Activated CD8-positive, alpha-beta T cell treated with anti-CD3 and anti-CD28 coated beads, Interleukin-2, amount 10 ng/mL, durations not matched to agents 7 days and 5 days (primary cell): ENCODE measurements around the gene PHOX2A. TPM values are rescaled to one million over a fixed set of nuclear protein-coding genes. Genes with fewer than 3 reads are reported as not detected.

Experiments
- ATAC-seq: fragments of 150-1000 bp; cut with Tn5 transposase; one replicate; pipeline ENCODE4 v1.10.0; 2021; ENCODE audit warnings: moderate library complexity
- CTCF ChIA-PET: fragments of 350-600 bp; sonication (Branson Sonifier 250); formaldehyde crosslinking; loops from one replicate; lab custom pipeline; 2021; ENCODE audit warnings: antibody characterized with exemption; lab: Charles Lee
- POLR2A ChIA-PET: fragments of 350-600 bp; sonication (Branson Sonifier 250); formaldehyde crosslinking; loops from one replicate; lab custom pipeline; 2021; ENCODE audit warnings: antibody characterized with exemption; lab: Charles Lee
- DNase-seq: peaks from one replicate; pipeline ENCODE4 v3.0.0-alpha.2; 2020
- H3K27ac Mint-ChIP-seq: one replicate; pipeline ENCODE4 v1.8.0; 2021; ENCODE audit warnings: mild to moderate bottlenecking, mixed read lengths
- H3K27me3 Mint-ChIP-seq: one replicate; pipeline ENCODE4 v1.8.0; 2021; ENCODE audit warnings: low read depth, mixed read lengths
- H3K36me3 Mint-ChIP-seq: one replicate; pipeline ENCODE4 v1.8.0; 2021; ENCODE audit warnings: low read depth, mixed read lengths
- H3K4me1 Mint-ChIP-seq: one replicate; pipeline ENCODE4 v1.8.0; 2021; ENCODE audit warnings: low read depth, mixed read lengths
- H3K4me3 Mint-ChIP-seq: one replicate; pipeline ENCODE4 v1.8.0; 2021; ENCODE audit warnings: mild to moderate bottlenecking, mixed read lengths
- H3K9me3 Mint-ChIP-seq: one replicate; pipeline ENCODE4 v1.8.0; 2022; ENCODE audit warnings: mixed read lengths; ENCODE audit not compliant: insufficient read depth
- total RNA-seq, 2 experiments: library from RNA; stranded (reverse); gene quantifications; one replicate each; pipeline ENCODE4 v1.2.3, GENCODE V29; 2021

The PHOX2A gene
- total RNA-seq, 2 experiments from 2014 or later = not detected

- Mint-ChIP-seq H3K4me3 (no peak overlapping the region), H3K9me3 (no peaks in the 10 kb centered on the region), H3K36me3 (peaks cover 25% of the 10 kb centered on the region), H3K27ac (no peak overlapping the region), H3K4me1 (peaks cover 20% of the 10 kb centered on the region), H3K27me3 (peaks cover 35% of the 10 kb centered on the region)
- POLR2A ChIA-PET = no interaction called here
- DNase-seq (peak; percentile 58), ATAC-seq (peak; percentile 55)
- CTCF ChIA-PET = interaction anchor here (0.6 to 4.0 kb wide), 13 partner anchors 11 to 467 kb away, joined by 3 to 21 read pairs (median 3); partner anchors contain the start of genes CLPB and INPPL1
Observed at GRCh38 chr11:72238040-72238450, 5.9 kb downstream of the PHOX2A start.

- Mint-ChIP-seq H3K9me3 (no peaks in the 10 kb centered on the region), H3K4me3 (no peak overlapping the region), H3K36me3 (peaks cover 31% of the 10 kb centered on the region), H3K27me3 (peaks cover 29% of the 10 kb centered on the region), H3K4me1 (peaks cover 20% of the 10 kb centered on the region), H3K27ac (no peak overlapping the region)
- DNase-seq (no peak), ATAC-seq (no peak)
- ChIA-PET POLR2A (interaction anchor here (0.5 kb wide), 1 partner anchor 378 kb away, joined by 3 read pairs; no protein-coding TSS in a partner anchor), CTCF (interaction anchor here (0.6 to 4.0 kb wide), 16 partner anchors 11 to 468 kb away, joined by 3 to 21 read pairs (median 3); partner anchors contain the start of genes CLPB and INPPL1)
Observed at GRCh38 chr11:72237112-72237931, 6.7 kb downstream of the PHOX2A start.

GRCh38 chr11:72236774-72237111 lies 7.2 kb downstream of the PHOX2A start:
- DNase-seq = no peak
- Mint-ChIP-seq H3K4me1 (peaks cover 20% of the 10 kb centered on the region), H3K9me3 (no peaks in the 10 kb centered on the region), H3K27ac (no peak overlapping the region), H3K27me3 (peaks cover 23% of the 10 kb centered on the region), H3K4me3 (no peak overlapping the region), H3K36me3 (peaks cover 35% of the 10 kb centered on the region)
- CTCF ChIA-PET = interaction anchor here (0.6 to 4.0 kb wide), 8 partner anchors 11 to 211 kb away, joined by 3 to 21 read pairs (median 7); partner anchors contain the start of gene INPPL1
- POLR2A ChIA-PET = interaction anchor here (0.5 kb wide), 1 partner anchor 379 kb away, joined by 3 read pairs; no protein-coding TSS in a partner anchor
- no peak for ATAC-seq

GRCh38 chr11:72236083-72236697 lies 7.8 kb downstream of the PHOX2A start:
- Mint-ChIP-seq H3K36me3 (peaks cover 40% of the 10 kb centered on the region), H3K27ac (no peak overlapping the region), H3K4me3 (no peak overlapping the region), H3K27me3 (peaks cover 18% of the 10 kb centered on the region), H3K4me1 (peaks cover 20% of the 10 kb centered on the region), H3K9me3 (no peaks in the 10 kb centered on the region)
- ChIA-PET CTCF (interaction anchor here (0.6 to 4.0 kb wide), 7 partner anchors 10 to 211 kb away, joined by 3 to 21 read pairs (median 8); partner anchors contain the start of gene INPPL1), POLR2A (no interaction called here)
- no peak for ATAC-seq
- DNase-seq = no peak

GRCh38 chr11:72235351-72236057 lies 8.5 kb downstream of the PHOX2A start:
- Mint-ChIP-seq H3K27me3 (peaks cover 11% of the 10 kb centered on the region), H3K4me1 (peaks cover 13% of the 10 kb centered on the region), H3K4me3 (no peak overlapping the region), H3K9me3 (no peaks in the 10 kb centered on the region), H3K36me3 (peaks cover 43% of the 10 kb centered on the region), H3K27ac (no peak overlapping the region)
- ChIA-PET CTCF (interaction anchor here (1.4 to 4.0 kb wide), 4 partner anchors 10 to 195 kb away, joined by 6 to 21 read pairs (median 12); partner anchors contain the start of gene INPPL1), POLR2A (interaction anchor here (0.6 to 1.3 kb wide), 2 partner anchors 10 to 12 kb away, joined by 3 to 7 read pairs; no protein-coding TSS in a partner anchor)
- DNase-seq (no peak), ATAC-seq (no peak)

- CTCF ChIA-PET = no interaction called here
- ATAC-seq = no peak
- H3K9me3 Mint-ChIP-seq = no peaks in the 10 kb centered on the region
- no peak overlapping the region for H3K4me3 Mint-ChIP-seq
- no peak for DNase-seq
- peak overlapping the region; percentile 22 for H3K27ac Mint-ChIP-seq
- POLR2A ChIA-PET = interaction anchor here (0.6 to 1.3 kb wide), 2 partner anchors 9 to 12 kb away, joined by 3 to 7 read pairs; no protein-coding TSS in a partner anchor
- peaks cover 9% of the 10 kb centered on the region for H3K4me1 Mint-ChIP-seq
- peaks cover 45% of the 10 kb centered on the region for H3K36me3 Mint-ChIP-seq
- H3K27me3 Mint-ChIP-seq = peaks cover 8% of the 10 kb centered on the region
Observed at GRCh38 chr11:72234920-72235319, 9.1 kb downstream of the PHOX2A start.

- ChIA-PET POLR2A (interaction anchor here (0.6 to 1.3 kb wide), 2 partner anchors 9 to 11 kb away, joined by 3 to 7 read pairs; no protein-coding TSS in a partner anchor), CTCF (no interaction called here)
- H3K27ac Mint-ChIP-seq = peak overlapping the region; percentile 22
- no peak overlapping the region for H3K4me3 Mint-ChIP-seq
- no peaks in the 10 kb centered on the region for H3K9me3 Mint-ChIP-seq
- peaks cover 46% of the 10 kb centered on the region for H3K36me3 Mint-ChIP-seq
- H3K27me3 Mint-ChIP-seq = peaks cover 7% of the 10 kb centered on the region
- H3K4me1 Mint-ChIP-seq = peaks cover 9% of the 10 kb centered on the region
- no peak for DNase-seq
- no peak for ATAC-seq
Observed at GRCh38 chr11:72234514-72234830, 9.5 kb downstream of the PHOX2A start.

- Mint-ChIP-seq H3K4me1 (peaks cover 7% of the 10 kb centered on the region), H3K4me3 (no peak overlapping the region), H3K36me3 (peaks cover 50% of the 10 kb centered on the region), H3K27me3 (peaks cover 3% of the 10 kb centered on the region), H3K9me3 (no peaks in the 10 kb centered on the region), H3K27ac (no peak overlapping the region)
- DNase-seq (no peak), ATAC-seq (no peak)
- ChIA-PET CTCF (no interaction called here), POLR2A (no interaction called here)
Observed at GRCh38 chr11:72233773-72234513, 10.0 kb downstream of the PHOX2A start.

GRCh38 chr11:72233056-72233772 lies 10.8 kb downstream of the PHOX2A start:
- no peak overlapping the region for H3K27ac Mint-ChIP-seq

GRCh38 chr11:72232260-72233055 lies 11.5 kb downstream of the PHOX2A start:
- Mint-ChIP-seq H3K36me3 (peaks cover 48% of the 10 kb centered on the region), H3K4me3 (no peak overlapping the region), H3K27me3 (no peaks in the 10 kb centered on the region)

More at GRCh38 chr11:72233056-72233772, 10.8 kb downstream of the PHOX2A start:
- peaks cover 4% of the 10 kb centered on the region for H3K4me1 Mint-ChIP-seq
- DNase-seq (no peak), ATAC-seq (no peak)
- H3K9me3 Mint-ChIP-seq = no peaks in the 10 kb centered on the region
- H3K36me3 Mint-ChIP-seq = peaks cover 50% of the 10 kb centered on the region
- ChIA-PET POLR2A (no interaction called here), CTCF (no interaction called here)
- H3K27me3 Mint-ChIP-seq = no peaks in the 10 kb centered on the region
- no peak overlapping the region for H3K4me3 Mint-ChIP-seq

More at GRCh38 chr11:72232260-72233055, 11.5 kb downstream of the PHOX2A start:
- no peaks in the 10 kb centered on the region for H3K9me3 Mint-ChIP-seq
- DNase-seq (no peak), ATAC-seq (no peak)
- no peak overlapping the region for H3K27ac Mint-ChIP-seq
- peaks cover 4% of the 10 kb centered on the region for H3K4me1 Mint-ChIP-seq
- CTCF ChIA-PET = no interaction called here
- POLR2A ChIA-PET = interaction anchor here (1.1 kb wide), 1 partner anchor 9 kb away, joined by 3 read pairs; no protein-coding TSS in a partner anchor
